HPDE6-E6E7 (cell line): ENCODE measurements around the gene LRCH2.
"Not testable (repeated sequence)": the region's sequence is repeated elsewhere in the genome, so short reads cannot be mapped to it uniquely, and the experiment has no call there.

Experiments used
- DNase-seq: peaks from one replicate; pipeline ENCODE4 v3.0.0; 2011; ENCODE audit warnings: missing footprints; ENCODE audit errors: extremely low spot score

LRCH2 gene

GRCh38 chrX:115214151-115214550 lies 19.7 kb downstream of the LRCH2 start:
- DNase-seq: no peak

DNA sequence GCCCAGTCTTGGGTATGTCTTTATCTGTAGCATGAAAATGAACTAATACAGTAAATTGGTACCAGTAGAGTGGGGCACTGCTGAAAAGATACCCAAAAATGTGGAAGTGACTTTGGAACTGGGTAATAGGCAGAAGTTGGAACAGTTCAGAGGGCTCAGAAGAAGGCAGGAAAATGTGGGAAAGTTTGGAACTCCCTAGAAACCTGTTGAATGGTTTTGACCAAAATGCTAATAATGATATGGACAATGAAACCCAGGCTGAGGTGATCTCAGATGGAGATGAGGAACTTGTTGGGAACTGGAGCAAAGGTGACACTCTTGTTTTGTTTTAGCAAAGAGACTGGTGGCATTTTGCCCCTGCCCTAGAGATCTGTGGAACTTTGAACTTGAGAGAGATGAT lies 24.3 kb downstream of the LRCH2 start:
- not testable (repeated sequence) for DNase-seq

- DNase-seq: no peak
Measured at GRCh38 chrX:115204040-115204439, 29.9 kb downstream of the LRCH2 start.

DNA sequence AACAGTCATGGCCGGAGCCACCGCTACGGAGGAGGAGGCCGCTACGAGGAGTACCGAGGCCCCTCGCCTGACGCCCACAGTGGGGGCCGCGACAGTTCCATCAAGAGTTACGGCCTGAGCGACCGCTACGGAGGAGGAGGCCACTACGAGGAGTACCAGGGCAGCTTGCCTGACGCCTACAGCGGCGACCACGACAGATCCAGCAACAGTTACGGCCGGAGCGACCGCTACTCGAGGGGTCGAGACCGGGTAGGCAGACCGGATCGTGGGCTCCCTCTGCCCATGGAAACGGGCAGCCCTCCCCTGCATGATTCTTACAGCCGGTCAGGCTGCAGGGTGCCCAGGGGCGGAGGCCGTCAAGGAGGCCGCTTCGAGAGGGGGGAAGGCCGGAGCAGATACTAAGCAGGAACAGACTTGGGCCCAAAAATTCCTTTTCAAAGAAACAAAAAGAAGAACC lies 41.6 kb downstream of the LRCH2 start:
- DNase-seq: no peak

GRCh38 chrX:115191490-115192243 lies 42.2 kb downstream of the LRCH2 start:
- no peak for DNase-seq

GRCh38 chrX:115190636-115191489 lies 43.0 kb downstream of the LRCH2 start:
- no peak for DNase-seq

- no peak for DNase-seq
Measured at GRCh38 chrX:115189646-115190635, 44.0 kb downstream of the LRCH2 start.

DNA sequence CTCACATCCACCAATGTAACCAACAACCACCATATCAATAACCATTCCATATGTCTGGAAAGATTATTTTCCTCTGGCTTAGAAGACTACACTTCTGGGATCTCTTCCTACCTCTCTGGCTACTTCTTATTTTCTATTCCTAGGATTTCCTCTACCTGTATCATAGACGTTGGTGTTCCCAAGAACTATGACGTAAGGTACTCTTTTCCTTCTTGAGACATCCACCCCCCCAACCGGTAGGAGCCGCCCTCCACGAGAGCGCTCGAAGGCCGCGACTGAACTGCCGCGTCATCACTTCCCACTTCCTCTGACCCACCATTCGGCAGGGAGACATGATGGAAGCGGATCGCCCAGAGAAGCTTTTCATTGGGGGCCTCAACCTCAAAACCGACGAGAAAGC lies 44.8 kb downstream of the LRCH2 start, which contains the start of gene RBMXL3:
Gene RBMXL3, plus strand, starts transcription at position 301 of the 400 bp plus-strand sequence. Its CDS starts 32 bp downstream, at position 333.
- DNase-seq: no peak

GRCh38 chrX:115183980-115184379 lies 49.9 kb downstream of the LRCH2 start:
- no peak for DNase-seq

GRCh38 chrX:115178473-115178872 lies 55.4 kb downstream of the LRCH2 start:
- DNase-seq: no peak

GRCh38 chrX:115177932-115178331 lies 56.0 kb downstream of the LRCH2 start:
- no peak for DNase-seq

DNA sequence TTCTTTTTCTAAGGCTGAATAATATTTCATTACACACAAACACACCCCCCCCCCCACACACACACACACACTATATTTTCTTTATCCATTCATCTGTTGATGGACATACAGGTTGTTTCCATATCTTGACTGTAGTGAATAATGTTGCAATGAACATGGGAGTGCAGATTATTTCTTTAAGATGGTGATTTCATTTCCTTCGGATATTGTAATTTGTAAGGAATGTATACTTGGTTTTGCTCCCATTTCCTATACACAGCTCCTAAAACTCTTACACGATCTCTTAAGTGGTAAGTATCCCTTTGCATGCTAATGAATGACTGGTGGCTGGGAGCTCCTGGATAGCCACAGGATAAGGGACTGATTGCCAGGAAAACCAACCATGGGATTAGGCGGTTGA lies 59.3 kb downstream of the LRCH2 start:
- DNase-seq: no peak

DNA sequence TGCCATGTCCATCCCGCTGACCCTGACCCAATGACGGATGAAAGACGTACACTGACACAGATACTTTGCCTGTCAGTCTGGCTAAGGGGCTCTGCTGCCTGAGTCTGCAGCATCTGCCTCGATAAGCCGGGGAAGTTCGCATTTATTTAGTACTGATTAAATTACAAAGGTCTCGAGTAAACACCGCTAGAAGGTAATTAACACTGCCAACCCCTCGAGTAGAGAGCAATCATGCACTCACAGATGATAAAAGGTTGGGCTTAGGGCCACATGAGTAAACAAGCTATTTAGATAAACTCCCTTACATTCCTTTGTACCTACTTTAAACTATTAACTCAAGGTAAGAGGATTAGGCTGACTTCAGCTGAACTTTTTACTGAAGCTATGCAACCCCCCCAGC lies 60.7 kb downstream of the LRCH2 start:
- no peak for DNase-seq

DNA sequence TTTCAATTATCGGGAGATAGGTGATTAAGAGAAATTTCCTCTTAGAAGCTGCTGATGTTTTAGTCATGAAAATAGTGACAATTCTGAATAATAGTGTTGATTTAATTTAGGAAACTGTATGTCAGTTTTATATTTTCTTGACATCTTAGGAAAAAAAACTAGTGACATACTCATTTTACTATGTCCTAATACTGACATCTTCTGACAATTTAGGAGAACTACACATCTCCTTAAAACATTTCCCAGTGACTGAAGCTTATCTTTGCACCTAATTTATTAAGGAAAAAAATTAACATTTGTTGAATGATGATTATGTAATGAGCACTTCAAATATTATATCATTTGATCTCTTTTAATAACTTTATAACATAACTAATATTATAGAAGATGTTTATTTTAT lies 86.7 kb downstream of the LRCH2 start:
- peak; percentile 4 for DNase-seq

DNA sequence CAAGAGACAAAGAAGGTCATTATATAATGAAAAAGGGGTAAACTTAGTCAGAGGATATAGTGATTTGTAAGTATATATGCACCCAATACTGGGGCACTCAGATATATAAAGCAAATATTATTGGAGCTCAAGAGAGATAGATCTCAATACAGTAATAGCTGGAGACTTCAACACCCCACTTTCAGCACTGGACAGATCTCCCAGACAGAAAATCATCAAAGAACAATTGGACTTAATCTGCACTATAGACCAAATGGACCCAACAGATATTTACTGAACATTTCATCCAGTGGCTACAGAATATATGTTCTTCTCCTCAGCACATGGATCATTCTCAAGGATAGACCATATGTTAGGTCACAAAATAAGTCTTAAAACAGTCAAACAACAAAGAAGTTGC lies 91.8 kb downstream of the LRCH2 start:
- DNase-seq: no peak

DNA sequence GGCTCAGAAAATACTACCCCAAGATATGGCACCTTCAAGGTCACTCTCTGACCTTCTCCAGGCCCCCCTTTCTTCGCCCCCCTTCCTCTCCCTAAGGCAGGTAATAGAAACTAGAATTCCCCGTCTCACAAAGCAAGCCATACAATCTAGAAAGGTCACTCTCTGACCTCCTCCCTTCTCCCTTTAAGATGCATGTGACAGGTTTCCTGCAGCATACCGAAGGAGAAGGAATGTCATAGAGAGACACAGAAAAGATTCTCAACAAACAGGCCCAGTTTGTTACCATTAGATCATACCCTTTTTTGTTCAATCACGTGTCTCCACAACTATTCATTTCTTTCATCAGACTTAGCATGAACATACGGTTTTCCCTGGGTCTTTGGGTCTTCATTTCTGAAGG lies 95.9 kb downstream of the LRCH2 start:
- DNase-seq: no peak

DNA sequence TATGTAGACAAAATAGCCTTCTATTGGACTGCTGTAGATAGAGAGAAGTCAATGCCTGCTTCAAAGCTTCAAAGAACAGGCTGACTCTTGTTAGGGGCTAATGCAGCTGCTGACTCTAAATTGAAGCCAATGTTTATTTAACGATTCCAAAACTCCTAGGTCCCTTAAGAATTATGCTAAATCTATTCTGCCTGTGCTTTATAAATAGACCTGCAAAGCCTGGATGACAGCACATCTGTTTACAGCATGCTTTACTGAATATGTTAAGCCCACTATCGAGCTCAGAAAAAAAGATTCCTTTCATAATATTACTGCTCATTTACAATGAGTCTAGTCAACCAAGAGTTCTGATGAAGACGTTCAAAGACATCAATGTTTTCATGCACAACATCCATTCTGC lies 99.5 kb downstream of the LRCH2 start:
- no peak for DNase-seq

GRCh38 chrX:115112411-115112810 lies 121.5 kb downstream of the LRCH2 start:
- no peak for DNase-seq

- DNase-seq: no peak
Measured at GRCh38 chrX:115098897-115099296, 135.0 kb downstream of the LRCH2 start.

GRCh38 chrX:115093191-115093590 lies 140.7 kb downstream of the LRCH2 start:
- no peak for DNase-seq

- no peak for DNase-seq
Measured at GRCh38 chrX:115089419-115089818, 144.5 kb downstream of the LRCH2 start.

DNA sequence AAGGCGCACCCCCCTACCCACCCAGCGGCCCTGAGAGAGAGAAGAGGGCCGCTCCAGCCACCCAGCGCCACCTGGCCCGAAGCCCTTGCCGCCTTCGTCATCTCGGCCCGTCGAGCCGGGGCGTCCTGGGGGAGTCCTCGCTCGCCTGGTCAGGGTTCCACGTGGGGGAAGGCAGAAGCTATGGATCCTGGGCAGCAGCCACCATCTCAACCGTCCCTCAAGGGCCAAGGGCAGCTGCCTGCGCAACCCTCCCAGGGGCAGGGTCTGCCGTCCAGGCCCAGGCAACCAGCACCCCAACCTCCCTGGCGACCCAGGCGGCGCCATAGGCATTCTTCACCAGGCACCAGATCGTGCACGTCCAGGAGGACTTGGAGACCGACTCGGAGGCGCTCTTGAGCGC lies 165.0 kb downstream of the LRCH2 start:
- DNase-seq: no peak
